ENCODE measurements around the gene AAK1.
A peak's percentile ranks its signal among the peaks of the same experiment; 100 is the strongest.

AAK1 gene

DNA sequence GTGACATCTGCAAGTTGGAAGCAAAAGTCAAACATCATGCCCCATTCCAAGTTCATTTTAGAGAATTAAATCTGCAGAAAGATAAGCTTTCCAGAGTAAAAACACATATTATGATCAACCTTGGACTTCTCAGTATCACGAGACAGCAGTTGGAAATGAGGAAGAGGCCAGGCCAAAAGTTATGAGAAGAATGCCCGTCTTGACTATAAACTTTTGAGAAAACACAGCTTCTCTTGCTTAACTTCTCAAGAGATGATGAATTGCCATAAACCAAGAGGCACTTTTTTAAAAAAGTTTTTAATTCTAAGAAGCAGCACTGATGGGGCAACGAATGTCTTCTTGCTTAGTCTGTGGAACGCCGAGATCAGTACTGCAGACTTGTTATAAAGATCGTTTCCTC is 153.7 kb downstream of the AAK1 start:
- TF ChIP-seq, protein P1, sequence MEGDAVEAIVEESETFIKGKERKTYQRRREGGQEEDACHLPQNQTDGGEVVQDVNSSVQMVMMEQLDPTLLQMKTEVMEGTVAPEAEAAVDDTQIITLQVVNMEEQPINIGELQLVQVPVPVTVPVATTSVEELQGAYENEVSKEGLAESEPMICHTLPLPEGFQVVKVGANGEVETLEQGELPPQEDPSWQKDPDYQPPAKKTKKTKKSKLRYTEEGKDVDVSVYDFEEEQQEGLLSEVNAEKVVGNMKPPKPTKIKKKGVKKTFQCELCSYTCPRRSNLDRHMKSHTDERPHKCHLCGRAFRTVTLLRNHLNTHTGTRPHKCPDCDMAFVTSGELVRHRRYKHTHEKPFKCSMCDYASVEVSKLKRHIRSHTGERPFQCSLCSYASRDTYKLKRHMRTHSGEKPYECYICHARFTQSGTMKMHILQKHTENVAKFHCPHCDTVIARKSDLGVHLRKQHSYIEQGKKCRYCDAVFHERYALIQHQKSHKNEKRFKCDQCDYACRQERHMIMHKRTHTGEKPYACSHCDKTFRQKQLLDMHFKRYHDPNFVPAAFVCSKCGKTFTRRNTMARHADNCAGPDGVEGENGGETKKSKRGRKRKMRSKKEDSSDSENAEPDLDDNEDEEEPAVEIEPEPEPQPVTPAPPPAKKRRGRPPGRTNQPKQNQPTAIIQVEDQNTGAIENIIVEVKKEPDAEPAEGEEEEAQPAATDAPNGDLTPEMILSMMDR (conservative IDR thresholded peaks at IDR 0.05): no peak
- H3K27ac ChIP-seq: no peak overlapping the region

DNA sequence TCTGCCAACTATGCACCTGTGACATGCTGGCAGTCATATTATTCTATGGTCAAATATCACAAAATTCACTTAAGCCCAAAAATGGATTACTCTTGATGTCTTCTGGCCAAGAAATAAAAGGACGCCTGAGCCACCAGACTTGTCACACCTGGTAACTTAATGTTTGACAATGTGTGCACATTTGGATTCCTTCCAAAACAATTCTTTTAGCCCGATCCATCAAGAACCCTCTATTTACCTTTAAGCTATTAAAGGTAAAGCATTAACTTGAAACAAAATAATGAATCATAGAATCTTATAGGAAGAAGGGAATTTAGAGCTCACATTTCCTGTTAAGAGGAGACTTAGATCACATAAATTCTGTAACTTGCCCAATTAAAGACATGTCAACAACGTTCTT is 159.8 kb downstream of the AAK1 start:
- TF ChIP-seq, protein P1 (conservative IDR thresholded peaks at IDR 0.05): no peak
- H3K27ac ChIP-seq: peak overlapping the region; percentile 100

DNA sequence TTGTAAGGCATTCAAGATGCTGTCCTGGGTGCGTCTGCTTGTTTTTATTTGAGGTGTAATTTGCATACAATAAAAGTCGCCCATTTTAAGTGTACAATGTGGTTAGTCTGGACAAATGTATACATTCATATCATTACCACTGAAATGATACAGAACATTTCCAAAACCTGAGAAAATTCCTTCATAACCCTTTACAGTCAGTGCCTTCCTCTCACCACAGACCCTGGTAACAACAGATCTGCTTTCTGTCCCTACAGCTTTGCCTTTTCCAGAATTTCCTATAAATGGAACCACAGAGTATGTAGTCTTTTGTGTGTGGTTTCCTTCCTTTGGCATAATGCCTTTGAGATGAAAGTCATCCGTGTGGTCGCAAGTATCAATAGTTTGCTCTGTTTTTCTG is 160.5 kb downstream of the AAK1 start:
- H3K27ac ChIP-seq: peak overlapping the region; percentile 100
- TF ChIP-seq, protein P1 (conservative IDR thresholded peaks at IDR 0.05): no peak

DNA sequence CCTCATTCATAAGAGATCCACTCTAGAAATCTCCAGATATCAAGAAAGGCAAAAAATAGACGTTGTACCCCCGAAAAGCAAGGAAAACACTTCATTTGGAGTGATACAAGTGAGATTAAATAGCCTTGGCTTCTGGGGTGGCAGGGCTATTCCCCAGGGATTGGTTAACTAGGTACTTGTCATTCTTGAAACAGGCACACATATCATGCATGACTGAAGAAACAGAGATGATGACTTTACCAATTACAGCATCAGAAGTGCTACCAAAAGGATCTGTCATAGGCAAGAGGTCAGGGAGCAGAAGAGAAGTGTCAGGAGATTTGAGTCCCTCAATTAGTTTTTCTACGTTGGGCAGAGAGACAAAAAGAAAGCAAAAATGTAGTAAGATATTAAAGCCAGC is 161.1 kb downstream of the AAK1 start:
- TF ChIP-seq, protein P1 (conservative IDR thresholded peaks at IDR 0.05): no peak
- H3K27ac ChIP-seq: peak overlapping the region; percentile 100

DNA sequence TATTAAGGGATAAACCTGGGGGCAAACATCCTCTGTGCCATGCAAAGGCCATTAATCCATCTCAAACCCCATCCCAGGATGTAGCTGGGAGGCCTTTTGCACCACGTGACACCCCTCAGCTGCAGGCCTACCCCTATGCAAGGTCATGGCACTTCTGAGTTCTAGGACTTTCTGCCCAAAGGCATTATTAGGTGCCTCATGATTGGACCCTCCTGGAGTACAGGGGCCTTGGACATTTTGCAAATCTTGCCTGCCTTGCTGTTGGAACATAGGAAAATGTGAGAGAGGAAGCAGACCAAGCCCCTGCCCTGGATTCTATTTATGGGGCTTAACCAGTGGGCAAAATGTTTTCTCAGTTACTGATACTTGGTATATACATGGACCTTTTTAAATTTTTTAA is 162.1 kb downstream of the AAK1 start:
- peak overlapping the region; percentile 100 for H3K27ac ChIP-seq
- TF ChIP-seq, protein P1 (conservative IDR thresholded peaks at IDR 0.05): no peak

DNA sequence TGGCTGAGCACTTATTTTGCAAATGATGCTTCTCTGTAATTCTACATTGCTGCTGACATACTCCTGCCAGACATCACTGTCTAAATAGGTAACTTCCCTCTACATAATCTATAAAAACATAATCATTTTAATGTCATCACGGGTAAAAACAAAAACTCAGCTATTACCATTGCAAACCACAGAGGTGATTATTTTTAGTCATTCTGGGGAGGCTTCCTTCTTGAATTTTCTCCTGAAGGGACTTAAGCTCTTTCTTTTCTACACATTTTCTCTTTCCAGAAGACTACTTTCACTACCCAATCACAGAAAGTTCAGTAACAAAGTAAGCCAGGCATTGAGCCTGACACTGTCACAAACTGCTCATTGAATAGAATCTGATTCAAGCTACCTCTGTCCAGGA is 165.9 kb downstream of the AAK1 start:
- TF ChIP-seq, protein P1 (conservative IDR thresholded peaks at IDR 0.05): no peak
- H3K27ac ChIP-seq: no peak overlapping the region

DNA sequence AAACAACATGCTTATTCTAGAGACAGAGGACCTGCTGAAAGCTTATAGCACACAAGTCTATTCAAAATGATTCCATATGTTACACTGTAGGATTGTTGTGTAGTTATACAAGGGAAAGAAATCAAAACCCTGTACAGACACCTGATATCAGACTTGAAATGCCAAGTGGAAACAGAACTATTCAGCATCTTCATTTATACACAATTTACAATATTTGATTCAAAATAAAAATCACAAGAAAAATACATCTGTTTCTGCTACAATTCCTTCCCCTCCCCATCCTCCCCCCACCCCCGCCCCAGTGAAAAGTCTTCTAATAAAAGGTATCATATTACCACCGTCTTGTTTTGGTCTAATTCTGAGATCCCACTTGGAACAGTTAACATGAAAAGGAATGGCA is 168.9 kb downstream of the AAK1 start:
- H3K27ac ChIP-seq: no peak overlapping the region
- TF ChIP-seq, protein P1 (conservative IDR thresholded peaks at IDR 0.05): no peak

DNA sequence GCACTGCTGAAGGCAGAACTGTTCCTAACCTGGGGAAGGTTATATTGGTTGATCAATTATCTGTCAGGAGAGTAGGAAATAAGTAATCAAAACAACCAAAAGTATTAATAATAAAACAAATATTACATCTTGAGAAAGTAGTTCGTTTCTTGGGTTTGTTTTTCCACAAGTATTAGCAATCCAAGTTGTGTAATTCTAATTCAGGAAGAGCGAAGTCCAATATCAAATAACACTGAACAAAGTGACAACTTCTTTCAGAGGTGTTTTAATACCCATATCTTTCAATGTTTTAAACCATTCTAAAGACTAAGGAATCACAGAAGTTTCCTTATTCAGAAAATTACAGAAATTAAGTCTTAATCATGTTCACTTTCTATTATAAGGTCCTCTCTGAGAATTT is 171.7 kb downstream of the AAK1 start:
- TF ChIP-seq, protein P1 (conservative IDR thresholded peaks at IDR 0.05): no peak
- H3K27ac ChIP-seq: no peak overlapping the region

Measured in VCaP (cell line).